Endodermal cell (in vitro differentiated cells): ENCODE results near the gene OTOGL. TPM values are rescaled to one million over a fixed set of nuclear protein-coding genes. Genes with fewer than 3 reads are reported as not detected.

ENCODE experiments used
- DNase-seq: peaks from one replicate; pipeline ENCODE4 v3.0.0-alpha.2; 2017
- H3K27ac ChIP-seq: 2 replicates; pipeline ENCODE4 v1.5.1; 2013; ENCODE audit warnings: mild to moderate bottlenecking, low read depth, low read length, moderate library complexity
- H3K27me3 ChIP-seq: 2 replicates; pipeline ENCODE4 v1.6.1; 2013; ENCODE audit warnings: mild to moderate bottlenecking, low read length, moderate library complexity; ENCODE audit not compliant: insufficient read depth, control insufficient read depth, poor library complexity, severe bottlenecking
- H3K36me3 ChIP-seq: 2 replicates; pipeline ENCODE4 v1.7.0; 2013; ENCODE audit warnings: mild to moderate bottlenecking, low read length, moderate library complexity; ENCODE audit not compliant: control insufficient read depth, insufficient read depth
- H3K4me1 ChIP-seq: one replicate; pipeline ENCODE4 v1.7.0; 2013; ENCODE audit warnings: low read length; ENCODE audit not compliant: control insufficient read depth, insufficient read depth
- H3K4me3 ChIP-seq: 2 replicates; pipeline ENCODE4 v1.5.1; 2013; ENCODE audit warnings: mild to moderate bottlenecking, low read length, moderate library complexity
- H3K9ac ChIP-seq: 2 replicates; pipeline ENCODE4 v1.6.1; 2013; ENCODE audit warnings: mild to moderate bottlenecking, low read length, moderate library complexity; ENCODE audit not compliant: poor library complexity, severe bottlenecking; ENCODE audit errors: extremely low read depth
- H3K9me3 ChIP-seq: 2 replicates; pipeline ENCODE4 v1.6.1; 2013; ENCODE audit warnings: mild to moderate bottlenecking, low read length, moderate library complexity; ENCODE audit not compliant: control insufficient read depth
- H3K27ac Mint-ChIP-seq: 2 replicates; pipeline ENCODE4 v1.8.0; 2020; ENCODE audit warnings: mixed read lengths
- H3K27me3 Mint-ChIP-seq: 2 replicates; pipeline ENCODE4 v1.8.0; 2021; ENCODE audit warnings: mild to moderate bottlenecking, mixed read lengths; ENCODE audit not compliant: insufficient read depth
- H3K36me3 Mint-ChIP-seq: 2 replicates; pipeline ENCODE4 v1.8.0; 2020; ENCODE audit warnings: low read depth, mixed read lengths
- H3K4me1 Mint-ChIP-seq: 2 replicates; pipeline ENCODE4 v1.8.0; 2020; ENCODE audit warnings: mixed read lengths
- H3K4me3 Mint-ChIP-seq: 2 replicates; pipeline ENCODE4 v1.8.0; 2020; ENCODE audit warnings: mild to moderate bottlenecking, moderate library complexity, mixed read lengths
- H3K9me3 Mint-ChIP-seq: 2 replicates; pipeline ENCODE4 v1.8.0; 2020; ENCODE audit warnings: mild to moderate bottlenecking, mixed read lengths
- WGBS, 2 experiments: methylation state at CpG; one replicate each; pipeline versions ENCODE4 v1.1.5 to v1.1.7; 2013; ENCODE audit warnings: missing lambda C conversion rate in 2 of 2, mixed read lengths in 1 of 2; ENCODE audit not compliant: insufficient coverage in 1 of 2, insufficient read length in 1 of 2; 5-methylcytosine and 5-hydroxymethylcytosine counted together
- total RNA-seq, 2 donors: library from RNA; stranded (reverse); fragmentation: NEBNext Ultra II Directional in 1 of 2; extraction: Animal tissue kit (Norgen Biotek cat#: 25700) in 1 of 2; gene quantifications; 2 replicates in 1 of 2; 3 replicates in 1 of 2; pipeline ENCODE4 v1.2.1, GENCODE V29; 2021
- TF ChIP-seq, protein P1 (sequence below): fragments of 200-600 bp; sonication (generic); conservative IDR thresholded peaks from 2 replicates; pipeline ENCODE4 v1.5.0; 2021; ENCODE audit warnings: antibody characterized with exemption, mild to moderate bottlenecking

Gene OTOGL
- total RNA-seq, 2 donors from 2014 or later: 2.4 to 11.4 TPM

DNA sequence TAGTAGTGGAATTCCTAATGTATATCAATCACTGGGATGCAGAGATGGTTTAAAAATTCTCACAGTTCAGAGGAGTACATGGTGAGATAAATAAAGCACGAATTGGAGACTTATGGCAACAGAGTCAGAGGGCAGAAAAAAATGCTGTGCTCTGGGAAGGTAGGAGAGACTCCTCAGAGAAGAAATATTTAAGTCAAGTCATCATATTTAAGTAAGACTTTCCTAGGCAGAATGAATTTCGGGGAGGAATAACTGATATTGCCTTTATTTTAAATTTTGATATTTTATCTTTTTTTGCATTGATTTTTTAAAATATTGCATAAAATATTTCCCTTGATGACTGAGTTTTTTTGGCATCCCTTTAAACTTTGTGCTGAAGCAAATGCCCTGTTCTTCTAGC lies 67.4 kb downstream of the OTOGL start:
- Histone ChIP-seq H3K27ac (no peak overlapping the region), H3K4me3 (no peak overlapping the region), H3K27me3 (no peaks in the 10 kb centered on the region), H3K36me3 (no peaks in the 10 kb centered on the region), H3K9me3 (no peaks in the 10 kb centered on the region), H3K4me1 (no peaks in the 10 kb centered on the region), H3K9ac (no peak overlapping the region)
- Mint-ChIP-seq H3K4me3 (no peak overlapping the region), H3K4me1 (no peaks in the 10 kb centered on the region), H3K27ac (no peak overlapping the region), H3K27me3 (no peaks in the 10 kb centered on the region), H3K36me3 (no peaks in the 10 kb centered on the region), H3K9me3 (peaks cover 4% of the 10 kb centered on the region)
- TF ChIP-seq, protein P1, sequence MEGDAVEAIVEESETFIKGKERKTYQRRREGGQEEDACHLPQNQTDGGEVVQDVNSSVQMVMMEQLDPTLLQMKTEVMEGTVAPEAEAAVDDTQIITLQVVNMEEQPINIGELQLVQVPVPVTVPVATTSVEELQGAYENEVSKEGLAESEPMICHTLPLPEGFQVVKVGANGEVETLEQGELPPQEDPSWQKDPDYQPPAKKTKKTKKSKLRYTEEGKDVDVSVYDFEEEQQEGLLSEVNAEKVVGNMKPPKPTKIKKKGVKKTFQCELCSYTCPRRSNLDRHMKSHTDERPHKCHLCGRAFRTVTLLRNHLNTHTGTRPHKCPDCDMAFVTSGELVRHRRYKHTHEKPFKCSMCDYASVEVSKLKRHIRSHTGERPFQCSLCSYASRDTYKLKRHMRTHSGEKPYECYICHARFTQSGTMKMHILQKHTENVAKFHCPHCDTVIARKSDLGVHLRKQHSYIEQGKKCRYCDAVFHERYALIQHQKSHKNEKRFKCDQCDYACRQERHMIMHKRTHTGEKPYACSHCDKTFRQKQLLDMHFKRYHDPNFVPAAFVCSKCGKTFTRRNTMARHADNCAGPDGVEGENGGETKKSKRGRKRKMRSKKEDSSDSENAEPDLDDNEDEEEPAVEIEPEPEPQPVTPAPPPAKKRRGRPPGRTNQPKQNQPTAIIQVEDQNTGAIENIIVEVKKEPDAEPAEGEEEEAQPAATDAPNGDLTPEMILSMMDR: no peak
- no peak for DNase-seq
- 77% methylated on average over 1 of the region's 2 CpGs; no CpG with 5 or more reads in 1 of the 2 experiments for WGBS, 2 experiments

- TF ChIP-seq, protein P1: no peak
- H3K27ac Mint-ChIP-seq: no peak overlapping the region
- H3K9me3 Mint-ChIP-seq: peaks cover 4% of the 10 kb centered on the region
- DNase-seq: no peak
- no peaks in the 10 kb centered on the region for H3K27me3 Mint-ChIP-seq
- H3K9me3 ChIP-seq: no peaks in the 10 kb centered on the region
- H3K4me1 ChIP-seq: peaks cover 5% of the 10 kb centered on the region
- no peaks in the 10 kb centered on the region for H3K27me3 ChIP-seq
- H3K4me3 ChIP-seq: no peak overlapping the region
- H3K36me3 ChIP-seq: no peaks in the 10 kb centered on the region
- H3K4me1 Mint-ChIP-seq: peaks cover 7% of the 10 kb centered on the region
- no peak overlapping the region for H3K4me3 Mint-ChIP-seq
- no peak overlapping the region for H3K27ac ChIP-seq
- no peaks in the 10 kb centered on the region for H3K36me3 Mint-ChIP-seq
- no peak overlapping the region for H3K9ac ChIP-seq
These were observed 69.6 kb downstream of the OTOGL start for GRCh38 chr12:80168936-80169335.

DNA sequence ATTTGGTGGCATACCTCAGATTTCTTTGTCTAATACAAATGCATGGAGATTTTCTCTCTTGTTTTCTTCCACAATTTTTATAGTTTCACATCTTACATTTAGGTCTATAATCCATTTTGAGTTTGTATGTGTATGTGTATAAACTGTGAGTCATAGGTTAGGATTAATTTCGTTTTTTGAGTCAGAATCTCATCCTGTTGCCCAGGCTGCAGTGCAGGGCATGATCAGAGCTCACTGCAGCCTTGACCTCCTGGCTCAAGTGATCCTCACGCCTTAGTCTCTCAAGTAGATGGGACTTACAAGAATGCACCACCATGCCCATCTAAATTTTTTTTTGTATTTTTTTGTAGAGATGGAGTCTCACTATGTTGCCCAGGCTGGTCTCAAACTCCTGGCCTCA lies 71.6 kb downstream of the OTOGL start:
- Histone ChIP-seq H3K4me1 (peaks cover 5% of the 10 kb centered on the region), H3K9me3 (no peaks in the 10 kb centered on the region), H3K27me3 (no peaks in the 10 kb centered on the region), H3K4me3 (no peak overlapping the region), H3K36me3 (no peaks in the 10 kb centered on the region), H3K27ac (no peak overlapping the region), H3K9ac (no peak overlapping the region)
- H3K9me3 Mint-ChIP-seq: peaks cover 4% of the 10 kb centered on the region
- no peaks in the 10 kb centered on the region for H3K27me3 Mint-ChIP-seq
- H3K4me3 Mint-ChIP-seq: no peak overlapping the region
- TF ChIP-seq, protein P1: no peak
- no peak for DNase-seq
- H3K36me3 Mint-ChIP-seq: no peaks in the 10 kb centered on the region
- WGBS, 2 experiments: 87 to 100% methylated on average over 2 of the region's 2 CpGs
- peaks cover 12% of the 10 kb centered on the region for H3K4me1 Mint-ChIP-seq
- no peak overlapping the region for H3K27ac Mint-ChIP-seq
